ENCODE results near the gene PYGB.

Gene PYGB

GRCh38 chr20:25283221-25283951 lies 35.5 kb downstream of the PYGB start:
- no peak for DNase-seq (ENCODE audit: low spot score)

- no peak for DNase-seq (ENCODE audit: low spot score)
Measured at GRCh38 chr20:25284131-25284601, 36.3 kb downstream of the PYGB start.

- no peak for DNase-seq (ENCODE audit: low spot score)
Measured at GRCh38 chr20:25285091-25285647, 37.3 kb downstream of the PYGB start.

GRCh38 chr20:25285856-25286798 lies 38.2 kb downstream of the PYGB start:
- DNase-seq (ENCODE audit: low spot score): no peak

GRCh38 chr20:25286917-25287316 lies 39.0 kb downstream of the PYGB start:
- DNase-seq (ENCODE audit: low spot score): no peak

GRCh38 chr20:25287631-25288290 lies 39.9 kb downstream of the PYGB start:
- DNase-seq (ENCODE audit: low spot score): no peak

GRCh38 chr20:25288291-25289181 lies 40.7 kb downstream of the PYGB start:
- DNase-seq (ENCODE audit: low spot score): no peak

- no peak for DNase-seq (ENCODE audit: low spot score)
Measured at GRCh38 chr20:25289886-25290597, 42.2 kb downstream of the PYGB start.

- no peak for DNase-seq (ENCODE audit: low spot score)
Measured at GRCh38 chr20:25290646-25291431, 43.0 kb downstream of the PYGB start.

GRCh38 chr20:25291432-25292133 lies 43.7 kb downstream of the PYGB start:
- no peak for DNase-seq (ENCODE audit: low spot score)

GRCh38 chr20:25292176-25292891 lies 44.4 kb downstream of the PYGB start:
- no peak for DNase-seq (ENCODE audit: low spot score)

GRCh38 chr20:25293507-25293906 lies 45.6 kb downstream of the PYGB start:
- no peak for DNase-seq (ENCODE audit: low spot score)

- no peak for DNase-seq (ENCODE audit: low spot score)
Measured at GRCh38 chr20:25293910-25294458, 46.1 kb downstream of the PYGB start.

GRCh38 chr20:25294459-25295385 lies 46.8 kb downstream of the PYGB start:
- DNase-seq (ENCODE audit: low spot score): peak; percentile 87

GRCh38 chr20:25295386-25296093 lies 47.7 kb downstream of the PYGB start:
- peak; percentile 49 for DNase-seq (ENCODE audit: low spot score)

Measured in hepatic stellate cell (primary cell).